Prostate gland (tissue), 2 donors: ENCODE measurements around the gene NTMT1.

ENCODE experiments used
- POLR2A ChIP-seq: fragments of 450-650 bp; IDR thresholded peaks from one replicate; pipeline ENCODE4 v1.6.1; 2016; ENCODE audit warnings: antibody characterized with exemption, mild to moderate bottlenecking
- TF ChIP-seq, protein P1 (sequence below), 4 experiments: fragments of 200-600 bp in 2 of 4; fragments of 450-650 bp in 2 of 4; sonication (generic) in 2 of 4; IDR thresholded peaks; 1 replicate in 3 of 4; 2 replicates in 1 of 4; pipeline ENCODE4 v1.5.1; 2016 to 2019; ENCODE audit warnings: antibody characterized with exemption in 4 of 4, mild to moderate bottlenecking in 2 of 4, moderate library complexity in 2 of 4

- TF ChIP-seq, protein P1, sequence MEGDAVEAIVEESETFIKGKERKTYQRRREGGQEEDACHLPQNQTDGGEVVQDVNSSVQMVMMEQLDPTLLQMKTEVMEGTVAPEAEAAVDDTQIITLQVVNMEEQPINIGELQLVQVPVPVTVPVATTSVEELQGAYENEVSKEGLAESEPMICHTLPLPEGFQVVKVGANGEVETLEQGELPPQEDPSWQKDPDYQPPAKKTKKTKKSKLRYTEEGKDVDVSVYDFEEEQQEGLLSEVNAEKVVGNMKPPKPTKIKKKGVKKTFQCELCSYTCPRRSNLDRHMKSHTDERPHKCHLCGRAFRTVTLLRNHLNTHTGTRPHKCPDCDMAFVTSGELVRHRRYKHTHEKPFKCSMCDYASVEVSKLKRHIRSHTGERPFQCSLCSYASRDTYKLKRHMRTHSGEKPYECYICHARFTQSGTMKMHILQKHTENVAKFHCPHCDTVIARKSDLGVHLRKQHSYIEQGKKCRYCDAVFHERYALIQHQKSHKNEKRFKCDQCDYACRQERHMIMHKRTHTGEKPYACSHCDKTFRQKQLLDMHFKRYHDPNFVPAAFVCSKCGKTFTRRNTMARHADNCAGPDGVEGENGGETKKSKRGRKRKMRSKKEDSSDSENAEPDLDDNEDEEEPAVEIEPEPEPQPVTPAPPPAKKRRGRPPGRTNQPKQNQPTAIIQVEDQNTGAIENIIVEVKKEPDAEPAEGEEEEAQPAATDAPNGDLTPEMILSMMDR (IDR thresholded peaks at IDR 0.05) = no peak
- no peak for TF ChIP-seq POLR2A
Observed at GRCh38 chr9:129646654-129647053, 20.7 kb downstream of the NTMT1 start.
